Gastrocnemius medialis (tissue), 4 donors: Measurements from ENCODE around the gene DYNLRB1.

Source experiments
- CTCF ChIP-seq, 5 experiments: fragments of 450-650 bp in 3 of 5; fragments of 200-600 bp in 2 of 5; sonication (generic) in 2 of 5; IDR thresholded peaks in 4 of 5; conservative IDR thresholded peaks in 1 of 5; 1 replicate in 4 of 5; 2 replicates in 1 of 5; pipeline ENCODE4 v1.5.1; 2016 to 2019; ENCODE audit warnings: antibody characterized with exemption in 5 of 5, mild to moderate bottlenecking in 3 of 5, moderate library complexity in 3 of 5
- POLR2A ChIP-seq, 2 donors: fragments of 450-650 bp; IDR thresholded peaks; one replicate each; pipeline ENCODE4 v1.6.1; 2017; ENCODE audit warnings: antibody characterized with exemption in 2 of 2, mild to moderate bottlenecking in 2 of 2, moderate library complexity in 2 of 2

- no peak for TF ChIP-seq POLR2A (IDR thresholded peaks at IDR 0.05)
- no peak for TF ChIP-seq CTCF (IDR thresholded peaks at IDR 0.05 in 4 of 5, conservative IDR thresholded peaks at IDR 0.05 in 1 of 5)
Measured at GRCh38 chr20:34553366-34553867, 37.2 kb downstream of the DYNLRB1 start.
